Choroid plexus epithelial cell (primary cell): Measurements from ENCODE around the gene TLX3.

Source experiments
- DNase-seq: peaks from one replicate; pipeline ENCODE4 v3.0.0-alpha.2; 2010; ENCODE audit warnings: low read depth
- H3K4me3 ChIP-seq: 2 replicates; pipeline ENCODE4 v1.5.1; 2011; ENCODE audit warnings: low read depth, mild to moderate bottlenecking, control low read depth, low read length, moderate library complexity
- CTCF ChIP-seq: conservative IDR thresholded peaks from 2 replicates; pipeline ENCODE4 v1.5.1; 2011; ENCODE audit warnings: low read depth, mild to moderate bottlenecking, control low read depth, inconsistent platforms, low read length, moderate library complexity

Gene TLX3

GRCh38 chr5:171308453-171309275 lies at the start of gene TLX3:
TLX3 (plus strand) TSS chr5:171309248; CDS start chr5:171309366, 118 bp downstream.
- no peak for TF ChIP-seq CTCF
- DNase-seq: no peak
- H3K4me3 ChIP-seq: no peak within 1 kb of the TSS

- no peak for DNase-seq
- no peak for TF ChIP-seq CTCF
Measured at GRCh38 chr5:171261361-171261760, 47.7 kb upstream of the TLX3 start.

GRCh38 chr5:171261904-171262303 lies 47.1 kb upstream of the TLX3 start:
- no peak overlapping the region for H3K4me3 ChIP-seq
- DNase-seq: no peak
- no peak for TF ChIP-seq CTCF

More at GRCh38 chr5:171261361-171261760, 47.7 kb upstream of the TLX3 start:
- no peak overlapping the region for H3K4me3 ChIP-seq

GRCh38 chr5:171263181-171263580 lies 45.9 kb upstream of the TLX3 start:
- TF ChIP-seq CTCF: no peak
- DNase-seq: no peak
- H3K4me3 ChIP-seq: no peak overlapping the region

- TF ChIP-seq CTCF: no peak
- no peak for DNase-seq
- no peak overlapping the region for H3K4me3 ChIP-seq
Measured at GRCh38 chr5:171264843-171265242, 44.2 kb upstream of the TLX3 start.

GRCh38 chr5:171268700-171269620 lies 40.1 kb upstream of the TLX3 start:
- DNase-seq: no peak
- no peak overlapping the region for H3K4me3 ChIP-seq
- TF ChIP-seq CTCF: no peak
